Fibroblast of lung (primary cell): ENCODE results near the gene IL19. TPM values are rescaled to one million over a fixed set of nuclear protein-coding genes. Genes with fewer than 3 reads are reported as not detected.

Experiments
- DNase-seq, 2 donors: peaks; one replicate each; pipeline versions ENCODE4 v3.0.0 to v3.0.0-alpha.2; 2010; ENCODE audit warnings: low read depth in 2 of 2
- H2AFZ ChIP-seq: 2 replicates; pipeline ENCODE4 v1.5.1; 2012; ENCODE audit warnings: low read length, control low read depth, inconsistent platforms
- H3K27ac ChIP-seq: 2 replicates; pipeline ENCODE4 v1.5.1; 2011; ENCODE audit warnings: low read length, control low read depth; ENCODE audit not compliant: insufficient read depth
- H3K27me3 ChIP-seq: 2 replicates; pipeline ENCODE4 v1.5.1; 2011; ENCODE audit warnings: mild to moderate bottlenecking, low read length; ENCODE audit not compliant: control insufficient read depth, insufficient read depth
- H3K36me3 ChIP-seq: 2 replicates; pipeline ENCODE4 v1.5.1; 2011; ENCODE audit warnings: low read length; ENCODE audit not compliant: control insufficient read depth, insufficient read depth
- H3K4me1 ChIP-seq: 2 replicates; pipeline ENCODE4 v1.5.1; 2011; ENCODE audit warnings: low read length; ENCODE audit not compliant: control insufficient read depth, insufficient read depth; ENCODE audit errors: extremely low read depth
- H3K4me2 ChIP-seq: 2 replicates; pipeline ENCODE4 v1.5.1; 2011; ENCODE audit warnings: low read length, control low read depth; ENCODE audit not compliant: insufficient read depth; ENCODE audit errors: extremely low read depth
- H3K4me3 ChIP-seq, 4 experiments: fragments of 200-600 bp in 1 of 4; sonication (generic) in 1 of 4; replicated peaks in 1 of 4; 2 replicates each; pipeline ENCODE4 v1.5.1; 2011 to 2016; ENCODE audit warnings: low read length in 4 of 4, low read depth in 3 of 4, mild to moderate bottlenecking in 3 of 4, control low read depth in 2 of 4, inconsistent platforms in 1 of 4, mixed read lengths in 1 of 4; ENCODE audit not compliant: insufficient read depth in 1 of 4; ENCODE audit errors: control extremely low read depth in 1 of 4
- H3K79me2 ChIP-seq: 2 replicates; pipeline ENCODE4 v1.5.1; 2012; ENCODE audit warnings: mild to moderate bottlenecking, low read length, inconsistent platforms; ENCODE audit not compliant: control insufficient read depth, insufficient read depth
- H3K9ac ChIP-seq: 2 replicates; pipeline ENCODE4 v1.5.1; 2011; ENCODE audit warnings: mild to moderate bottlenecking, low read length, control low read depth; ENCODE audit not compliant: insufficient read depth
- H3K9me3 ChIP-seq: 2 replicates; pipeline ENCODE4 v1.5.1; 2012; ENCODE audit warnings: low read depth, low read length; ENCODE audit not compliant: control insufficient read depth, insufficient read depth
- H4K20me1 ChIP-seq: 2 replicates; pipeline ENCODE4 v1.5.1; 2011; ENCODE audit warnings: low read length; ENCODE audit not compliant: control insufficient read depth, insufficient read depth; ENCODE audit errors: extremely low read depth
- EZH2 ChIP-seq: IDR thresholded peaks from 2 replicates; pipeline ENCODE4 v1.5.1; 2012; ENCODE audit warnings: low read length, control low read depth, mild to moderate bottlenecking; ENCODE audit errors: missing control alignments
- polyA plus RNA-seq, 2 donors: library from polyadenylated mRNA; depleted of rRNA in 1 of 2; stranded (reverse) in 1 of 2; unstranded in 1 of 2; fragments of >200 nt; gene quantifications; 2 replicates each; pipeline ENCODE4 v1.2.1, GENCODE V29; 2011 to 2012; ENCODE audit warnings: missing spikeins in 1 of 2
- total RNA-seq: library from RNA; depleted of rRNA; stranded (reverse); fragments of >200 nt; gene quantifications from 2 replicates; pipeline ENCODE4 v1.2.1, GENCODE V29; 2014
- TF ChIP-seq, protein P1 (sequence below), 2 donors: IDR thresholded peaks in 1 of 2; conservative IDR thresholded peaks in 1 of 2; 1 replicate in 1 of 2; 2 replicates in 1 of 2; pipeline ENCODE4 v1.5.1; 2011 to 2012; ENCODE audit warnings: low read length in 2 of 2, control low read depth in 1 of 2, inconsistent platforms in 1 of 2, low read depth in 1 of 2, mild to moderate bottlenecking in 1 of 2

Gene IL19
- total and polyA plus RNA-seq, 2 donors (not counting 1 experiment from before 2014, with no cell fraction given): not detected

DNA sequence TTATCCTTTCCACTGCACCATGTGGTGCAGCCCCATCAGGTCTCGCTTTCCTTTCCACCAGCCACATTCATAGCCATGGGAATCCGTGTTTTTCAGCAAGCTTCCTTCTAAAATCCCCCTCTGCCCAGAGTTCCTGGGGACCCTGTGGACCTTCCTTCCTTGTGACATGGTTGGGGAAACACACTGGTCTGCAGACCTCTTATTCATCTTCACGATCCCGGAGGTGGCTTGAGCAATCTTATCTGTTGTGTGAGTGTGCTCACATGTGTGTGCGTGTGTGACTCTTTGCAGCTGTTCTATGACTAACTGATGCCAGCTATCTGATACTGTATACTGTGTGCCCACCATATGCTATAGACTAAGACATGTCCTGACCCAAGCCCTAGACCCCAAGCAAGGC, 17.3 kb downstream of the IL19 start:
- H3K4me1 ChIP-seq: peaks cover 7% of the 10 kb centered on the region
- H3K4me3 ChIP-seq: no peak overlapping the region
- no peaks in the 10 kb centered on the region for H3K36me3 ChIP-seq
- H3K27me3 ChIP-seq: peaks cover 2% of the 10 kb centered on the region
- H3K79me2 ChIP-seq: no peaks in the 10 kb centered on the region
- no peak overlapping the region for H3K9ac ChIP-seq
- H3K27ac ChIP-seq: no peak overlapping the region
- no peak overlapping the region for H3K4me2 ChIP-seq
- H4K20me1 ChIP-seq: no peaks in the 10 kb centered on the region
- TF ChIP-seq EZH2: no peak
- TF ChIP-seq, protein P1, sequence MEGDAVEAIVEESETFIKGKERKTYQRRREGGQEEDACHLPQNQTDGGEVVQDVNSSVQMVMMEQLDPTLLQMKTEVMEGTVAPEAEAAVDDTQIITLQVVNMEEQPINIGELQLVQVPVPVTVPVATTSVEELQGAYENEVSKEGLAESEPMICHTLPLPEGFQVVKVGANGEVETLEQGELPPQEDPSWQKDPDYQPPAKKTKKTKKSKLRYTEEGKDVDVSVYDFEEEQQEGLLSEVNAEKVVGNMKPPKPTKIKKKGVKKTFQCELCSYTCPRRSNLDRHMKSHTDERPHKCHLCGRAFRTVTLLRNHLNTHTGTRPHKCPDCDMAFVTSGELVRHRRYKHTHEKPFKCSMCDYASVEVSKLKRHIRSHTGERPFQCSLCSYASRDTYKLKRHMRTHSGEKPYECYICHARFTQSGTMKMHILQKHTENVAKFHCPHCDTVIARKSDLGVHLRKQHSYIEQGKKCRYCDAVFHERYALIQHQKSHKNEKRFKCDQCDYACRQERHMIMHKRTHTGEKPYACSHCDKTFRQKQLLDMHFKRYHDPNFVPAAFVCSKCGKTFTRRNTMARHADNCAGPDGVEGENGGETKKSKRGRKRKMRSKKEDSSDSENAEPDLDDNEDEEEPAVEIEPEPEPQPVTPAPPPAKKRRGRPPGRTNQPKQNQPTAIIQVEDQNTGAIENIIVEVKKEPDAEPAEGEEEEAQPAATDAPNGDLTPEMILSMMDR (conservative IDR thresholded peaks at IDR 0.05 in 1 of 2, IDR thresholded peaks at IDR 0.05 in 1 of 2; ENCODE audit: low read depth in 1 of 2, low read length in 2 of 2): no peak
- H2AFZ ChIP-seq: no peak overlapping the region
- no peaks in the 10 kb centered on the region for H3K9me3 ChIP-seq
- peak in 1 of 2 donors; percentile 11 for DNase-seq

DNA sequence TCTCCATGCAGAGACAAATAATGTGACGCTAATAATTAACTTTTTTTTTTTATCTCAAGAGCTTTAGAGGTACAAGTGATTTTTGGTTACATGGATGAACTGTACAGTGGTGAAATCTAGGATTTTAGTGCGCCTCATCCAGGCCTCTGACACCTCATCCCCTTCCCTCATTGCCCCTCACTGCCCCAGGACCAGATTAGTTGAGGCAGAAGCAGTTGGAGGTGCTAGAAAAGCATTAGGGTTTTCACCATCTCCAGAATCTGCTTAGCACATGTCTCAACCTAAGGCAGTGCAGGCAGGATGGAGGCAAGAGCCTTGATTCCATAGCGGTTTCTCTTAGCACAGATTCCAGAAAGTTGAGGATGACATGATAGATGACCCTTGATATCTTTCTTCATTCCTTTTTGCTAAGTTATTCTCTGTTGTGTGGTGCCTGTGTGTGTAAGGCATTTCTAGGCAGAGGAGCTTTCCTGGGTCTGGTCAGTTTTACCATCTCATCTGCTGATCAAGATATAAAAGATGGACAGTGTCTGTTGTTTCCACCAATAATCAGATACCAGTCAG, 18.0 kb downstream of the IL19 start:
- Histone ChIP-seq H4K20me1 (no peaks in the 10 kb centered on the region), H3K27ac (no peak overlapping the region), H3K9me3 (no peaks in the 10 kb centered on the region), H3K4me2 (no peak overlapping the region), H3K4me3 (no peak overlapping the region), H3K36me3 (no peaks in the 10 kb centered on the region), H3K9ac (no peak overlapping the region), H2AFZ (no peak overlapping the region), H3K27me3 (peaks cover 2% of the 10 kb centered on the region), H3K4me1 (peaks cover 9% of the 10 kb centered on the region), H3K79me2 (no peaks in the 10 kb centered on the region)
- TF ChIP-seq, protein P1 (conservative IDR thresholded peaks at IDR 0.05 in 1 of 2, IDR thresholded peaks at IDR 0.05 in 1 of 2; ENCODE audit: low read depth in 1 of 2, low read length in 2 of 2): no peak
- DNase-seq: no peak

DNA sequence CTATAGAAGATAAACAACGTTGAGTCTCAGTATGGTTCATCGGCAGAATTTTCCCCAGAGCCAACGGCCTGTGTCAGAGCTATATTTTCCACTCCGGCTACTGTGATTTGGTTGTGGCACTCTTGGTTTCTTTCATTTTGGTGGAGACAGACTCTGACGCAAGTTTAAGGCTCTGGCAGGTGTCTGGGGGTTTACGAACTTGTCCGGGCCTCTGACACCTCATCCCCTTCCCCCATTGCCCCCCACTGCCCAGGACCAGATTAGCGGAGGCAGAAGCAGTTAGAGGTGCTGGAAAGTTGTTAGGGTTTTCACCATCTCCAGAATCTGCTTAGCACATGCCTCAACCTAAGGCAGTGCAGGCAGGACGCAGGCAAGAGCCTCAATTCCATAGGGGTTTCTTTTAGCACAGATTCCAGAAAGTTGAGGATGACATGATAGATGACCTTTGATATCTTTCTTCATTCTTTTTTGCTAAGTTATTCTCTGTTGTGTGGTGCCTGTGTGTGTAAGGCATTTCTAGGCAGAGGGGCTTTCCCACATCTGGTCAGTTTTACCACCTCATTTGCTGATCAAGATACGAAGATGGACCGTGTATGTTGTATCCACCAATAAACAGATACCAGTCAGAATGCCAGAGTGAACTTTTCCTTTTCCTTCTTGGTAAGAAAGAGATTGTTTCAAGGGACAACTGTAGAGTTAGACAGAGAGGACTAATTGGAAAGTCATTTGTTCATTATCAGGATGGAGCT, 20.1 kb downstream of the IL19 start:
- no peak overlapping the region for H3K9ac ChIP-seq
- peaks cover 9% of the 10 kb centered on the region for H3K4me1 ChIP-seq
- H3K4me3 ChIP-seq: no peak overlapping the region
- no peaks in the 10 kb centered on the region for H3K36me3 ChIP-seq
- no peak overlapping the region for H2AFZ ChIP-seq
- H3K9me3 ChIP-seq: no peaks in the 10 kb centered on the region
- TF ChIP-seq EZH2: no peak
- TF ChIP-seq, protein P1 (conservative IDR thresholded peaks at IDR 0.05 in 1 of 2, IDR thresholded peaks at IDR 0.05 in 1 of 2; ENCODE audit: low read depth in 1 of 2, low read length in 2 of 2): no peak
- H3K27me3 ChIP-seq: peaks cover 2% of the 10 kb centered on the region
- H3K4me2 ChIP-seq: no peak overlapping the region
- DNase-seq: no peak
- H3K27ac ChIP-seq: no peak overlapping the region
- no peaks in the 10 kb centered on the region for H4K20me1 ChIP-seq
- no peaks in the 10 kb centered on the region for H3K79me2 ChIP-seq
